NCI-H1092 (cell line): ENCODE measurements around the gene CCDC138.

Source experiments
- DNase-seq: peaks from one replicate; lab custom pipeline; 2025; lab: John Stamatoyannopoulos, UW

The CCDC138 gene

GRCh38 chr2:108918941-108919341 is 132.4 kb downstream of the CCDC138 start:
- no peak for DNase-seq

DNA sequence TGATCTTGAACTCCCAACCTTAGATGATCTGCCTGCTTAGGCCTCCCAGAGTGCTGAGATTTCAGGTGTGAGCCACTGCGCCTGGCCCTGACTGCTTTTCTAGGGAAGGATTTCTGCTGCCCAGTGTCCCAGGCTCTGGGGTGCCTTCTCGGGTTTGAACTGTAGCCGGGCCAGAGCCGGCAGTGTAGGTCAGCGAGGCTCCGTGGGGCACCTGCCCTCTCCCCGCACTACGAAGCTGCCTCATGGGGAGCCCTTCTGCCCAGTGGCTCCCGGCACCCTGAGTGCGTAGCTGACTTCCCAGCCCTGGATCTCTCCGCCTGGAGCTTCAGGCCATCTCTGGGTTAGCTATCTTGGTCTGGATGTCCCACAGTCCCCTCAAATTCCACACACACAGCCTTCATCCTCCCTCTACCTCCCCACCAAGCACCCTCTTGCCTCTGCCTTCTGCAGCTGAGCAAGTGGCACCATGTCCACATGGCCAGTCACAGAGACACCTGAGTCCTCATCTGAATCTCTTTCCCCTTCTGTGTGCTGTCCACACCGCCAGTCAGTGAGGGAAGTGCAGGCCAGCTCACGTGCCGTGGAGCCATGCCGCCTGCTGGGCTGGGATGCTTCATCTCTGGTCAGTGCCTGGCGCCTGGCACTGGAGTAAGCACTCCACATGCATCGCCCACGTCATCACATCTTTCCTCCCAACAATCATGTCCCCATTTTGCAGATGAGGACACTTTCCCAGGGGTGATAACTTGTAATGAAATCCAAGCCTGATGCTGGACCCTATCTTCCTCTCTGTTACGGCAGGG is 133.2 kb downstream of the CCDC138 start:
- no peak for DNase-seq

- DNase-seq = no peak
Measured at GRCh38 chr2:108920686-108921085, 134.1 kb downstream of the CCDC138 start.

GRCh38 chr2:108921096-108922030 is 134.8 kb downstream of the CCDC138 start:
- no peak for DNase-seq

DNA sequence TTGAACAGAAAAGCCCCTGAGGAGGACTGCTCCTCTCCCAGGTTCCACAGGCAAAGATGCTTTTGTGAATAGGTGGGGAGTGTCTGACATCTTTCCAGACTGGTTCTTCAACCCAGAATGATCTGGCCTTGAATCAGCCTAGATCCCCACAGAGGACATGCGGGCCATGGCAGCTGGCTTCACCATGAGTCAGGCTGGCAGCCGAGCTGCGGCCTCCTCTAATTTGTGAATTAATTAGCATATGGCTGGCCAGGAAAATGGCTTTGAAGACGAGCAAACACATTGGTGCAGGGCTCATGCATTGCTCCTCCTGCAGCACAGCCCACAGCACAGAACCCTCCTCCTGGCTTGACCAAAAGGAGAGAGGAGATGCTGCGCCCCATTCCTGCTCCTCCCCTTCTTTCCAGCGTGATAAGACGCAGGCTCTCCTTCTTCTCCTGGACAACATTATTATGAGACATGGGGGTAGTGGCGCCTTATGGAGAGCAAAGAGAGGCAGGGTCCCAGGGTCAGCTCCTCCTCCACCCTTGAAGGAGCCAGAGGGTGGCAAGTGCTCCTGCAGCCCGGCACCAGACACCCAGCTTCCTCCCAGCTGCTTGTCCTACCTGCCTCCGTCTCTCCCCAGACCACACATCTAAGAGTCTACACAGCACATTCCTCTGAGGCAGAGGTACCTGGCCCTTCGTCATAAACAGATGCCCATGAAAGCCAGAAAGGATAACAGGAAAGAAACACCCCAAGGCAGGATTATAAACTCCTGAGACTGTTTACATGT is 135.8 kb downstream of the CCDC138 start:
- no peak for DNase-seq

DNA sequence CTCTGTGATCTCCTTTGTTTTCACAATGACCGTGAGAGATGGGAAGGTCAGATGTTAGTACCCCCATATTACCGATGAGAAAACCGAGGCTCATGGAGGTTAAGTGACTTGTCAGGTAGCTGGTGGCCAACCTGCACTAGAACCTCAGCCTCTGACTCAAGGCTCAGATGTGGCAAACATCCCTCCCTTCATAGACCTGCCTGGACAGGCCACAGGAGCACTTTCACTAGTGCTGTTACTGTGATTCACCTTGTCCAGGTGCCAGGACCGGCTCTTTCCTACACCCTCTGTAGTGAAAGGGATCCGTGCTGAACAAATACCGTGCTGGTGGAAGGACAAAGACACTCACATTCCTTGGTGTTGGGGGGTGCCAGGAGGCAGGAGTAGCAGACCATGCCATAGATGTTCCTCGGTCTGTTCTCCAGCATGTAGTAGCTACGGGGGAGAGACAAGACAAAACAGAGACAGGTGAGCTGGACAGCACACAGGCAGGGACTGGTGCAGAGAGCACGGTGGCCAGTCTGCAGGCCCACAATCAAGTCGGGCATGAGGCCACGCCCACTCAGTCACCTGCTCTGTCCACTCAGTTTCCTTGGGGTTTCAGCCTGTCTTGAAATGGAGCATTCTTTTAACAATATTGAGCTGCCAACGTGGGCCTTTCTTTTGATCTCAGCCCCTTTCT is 136.6 kb downstream of the CCDC138 start:
- no peak for DNase-seq

GRCh38 chr2:108923736-108924579 is 137.4 kb downstream of the CCDC138 start:
- DNase-seq = no peak

DNA sequence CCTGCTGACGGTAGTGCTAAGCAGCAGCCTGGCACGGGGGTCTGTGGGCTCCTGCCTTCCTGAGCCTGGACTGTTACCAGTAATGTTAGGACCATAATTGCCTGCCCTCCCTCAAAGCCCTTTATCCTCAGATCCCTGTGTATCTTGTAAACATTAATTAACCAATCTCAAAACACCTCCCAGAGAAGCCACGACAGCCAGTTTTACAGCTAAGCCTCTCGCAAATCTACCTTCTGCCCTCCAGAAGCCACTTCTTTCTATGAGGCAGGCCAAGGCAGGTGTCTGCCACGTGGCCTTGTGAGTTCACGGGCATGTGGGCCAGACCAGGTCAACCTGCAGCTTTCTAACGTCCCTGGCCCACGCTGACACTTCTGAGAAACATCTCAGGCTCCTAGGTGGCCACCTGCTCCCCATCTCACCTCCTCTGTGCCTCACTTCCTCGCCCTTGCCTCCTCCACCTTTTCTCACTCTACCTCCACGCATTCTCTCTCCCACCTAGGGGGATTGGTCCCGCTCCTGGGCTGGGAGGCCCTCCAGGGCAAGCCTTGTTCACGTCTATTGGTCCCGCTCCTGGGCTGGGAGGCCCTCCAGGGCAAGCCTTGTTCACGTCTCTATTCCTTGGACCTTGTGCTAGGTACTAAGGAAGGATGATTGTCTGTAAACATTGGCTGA is 138.1 kb downstream of the CCDC138 start:
- DNase-seq = no peak

DNA sequence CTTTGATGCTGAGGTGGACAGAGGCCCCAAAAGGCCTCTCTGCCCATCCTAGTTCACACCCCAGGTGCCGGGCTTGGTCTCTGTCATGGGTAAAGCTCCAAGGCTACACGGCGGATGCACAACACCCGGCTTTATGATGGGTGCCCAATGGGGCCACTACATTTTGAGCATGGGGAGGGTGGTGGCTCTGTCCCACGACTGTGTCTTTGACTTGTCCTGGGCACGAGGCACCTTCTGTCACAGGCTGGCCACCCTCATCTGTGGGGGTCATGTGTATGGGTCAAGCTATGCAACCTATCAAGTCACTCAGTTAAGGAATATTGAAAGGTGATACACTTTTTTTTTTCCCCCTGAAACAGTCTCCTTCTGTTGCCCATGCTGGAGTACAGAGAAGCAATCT is 138.7 kb downstream of the CCDC138 start:
- no peak for DNase-seq

DNA sequence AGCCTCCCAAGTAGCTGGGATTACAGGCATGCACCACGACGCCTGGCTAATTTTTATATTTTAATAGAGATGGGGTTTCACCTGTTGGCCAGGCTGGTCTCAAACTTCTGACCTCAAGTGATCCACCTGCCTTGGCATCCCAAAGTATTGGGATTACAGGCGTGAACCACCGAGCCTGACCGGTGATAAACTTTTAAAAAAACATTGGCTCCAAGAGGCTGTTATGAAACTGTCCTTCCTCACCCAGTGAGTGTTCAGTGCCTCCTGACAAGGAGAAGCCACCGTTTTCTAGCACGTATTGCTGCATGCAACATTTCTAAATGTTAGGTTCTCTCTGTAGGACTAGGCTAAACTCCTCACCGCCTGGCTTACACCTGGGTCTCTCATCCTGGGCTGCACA is 139.2 kb downstream of the CCDC138 start:
- no peak for DNase-seq
